ENCODE results near the gene KCNT1. TPM values are rescaled to one million over a fixed set of nuclear protein-coding genes. Genes with fewer than 3 reads are reported as not detected.
A peak's percentile ranks its signal among the peaks of the same experiment; 100 is the strongest.

The KCNT1 gene
- polyA plus RNA-seq, 6 donors from 2014 or later = not detected

GRCh38 chr9:135743021-135743420 lies 41.0 kb downstream of the KCNT1 start:
- H3K4me3 Mint-ChIP-seq = no peak overlapping the region
- peaks cover 0 to 32% (median 30%) of the 10 kb centered on the region in 3 donors for H3K27me3 Mint-ChIP-seq
- no peak overlapping the region for H3K27ac Mint-ChIP-seq
- H3K9me3 Mint-ChIP-seq = no peaks in the 10 kb centered on the region
- H3K4me1 Mint-ChIP-seq = no peaks in the 10 kb centered on the region
- no peak for ATAC-seq (ENCODE audit: low read depth in 2 of 2)
- no peaks in the 10 kb centered on the region for H3K36me3 Mint-ChIP-seq
- DNase-seq = no peak

- Mint-ChIP-seq H3K4me1 (no peaks in the 10 kb centered on the region), H3K27me3 (peaks cover 0 to 31% (median 23%) of the 10 kb centered on the region in 3 donors), H3K4me3 (no peak overlapping the region), H3K27ac (no peak overlapping the region), H3K36me3 (no peaks in the 10 kb centered on the region), H3K9me3 (no peaks in the 10 kb centered on the region)
- ATAC-seq (ENCODE audit: low read depth in 2 of 2) (no peak), DNase-seq (no peak)
These were observed 41.8 kb downstream of the KCNT1 start for GRCh38 chr9:135743546-135744332.

DNA sequence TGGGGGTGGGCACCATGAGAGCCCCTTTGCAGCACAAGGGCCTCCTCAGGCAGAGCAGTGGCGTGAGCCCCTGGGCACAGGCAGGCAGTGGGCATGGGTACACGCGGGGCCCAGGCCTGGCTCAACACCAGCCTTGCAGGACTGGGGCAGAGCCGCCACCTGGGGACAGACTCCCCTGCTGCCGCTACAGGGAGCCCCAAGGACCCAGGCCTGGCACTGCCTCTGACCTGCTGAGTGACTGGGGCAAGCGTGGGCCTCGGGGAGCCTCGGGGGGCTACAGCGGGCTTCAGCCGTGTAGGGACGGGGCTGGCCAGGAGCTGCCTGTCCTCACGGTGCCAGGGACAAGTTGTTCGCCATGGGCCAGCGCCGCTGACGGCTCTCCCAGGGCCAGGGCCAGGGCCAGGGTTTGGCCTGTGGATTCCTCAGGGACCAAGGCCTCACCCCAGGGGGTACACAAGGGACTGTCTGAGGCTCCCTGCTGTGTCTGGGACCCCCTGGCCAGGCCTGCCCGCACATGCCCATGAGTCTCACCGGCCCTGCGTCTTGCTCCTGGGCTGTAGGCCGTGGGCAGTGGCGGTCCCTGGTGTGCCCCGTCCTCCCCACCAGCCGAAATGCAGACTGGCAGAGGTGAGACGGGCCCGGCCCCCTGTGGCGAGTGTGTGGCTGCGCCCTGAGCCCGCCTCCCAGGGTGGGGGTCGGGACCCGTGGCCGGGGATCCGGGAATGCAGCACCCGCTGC lies 42.5 kb downstream of the KCNT1 start:
- H3K9me3 Mint-ChIP-seq = no peaks in the 10 kb centered on the region

GRCh38 chr9:135745189-135745588 lies 43.2 kb downstream of the KCNT1 start:
- no peaks in the 10 kb centered on the region for H3K4me1 Mint-ChIP-seq
- no peaks in the 10 kb centered on the region for H3K9me3 Mint-ChIP-seq
- no peaks in the 10 kb centered on the region for H3K36me3 Mint-ChIP-seq
- DNase-seq = no peak
- peaks cover 0 to 16% (median 9%) of the 10 kb centered on the region in 3 donors for H3K27me3 Mint-ChIP-seq
- H3K4me3 Mint-ChIP-seq = no peak overlapping the region
- H3K27ac Mint-ChIP-seq = no peak overlapping the region
- ATAC-seq (ENCODE audit: low read depth in 2 of 2) = no peak

More for the DNA sequence above, 42.5 kb downstream of the KCNT1 start:
- ATAC-seq (ENCODE audit: low read depth in 2 of 2) (no peak), DNase-seq (no peak)
- Mint-ChIP-seq H3K27me3 (peaks cover 0 to 23% (median 16%) of the 10 kb centered on the region in 3 donors), H3K4me3 (no peak overlapping the region), H3K36me3 (no peaks in the 10 kb centered on the region), H3K4me1 (no peaks in the 10 kb centered on the region), H3K27ac (no peak overlapping the region)

DNA sequence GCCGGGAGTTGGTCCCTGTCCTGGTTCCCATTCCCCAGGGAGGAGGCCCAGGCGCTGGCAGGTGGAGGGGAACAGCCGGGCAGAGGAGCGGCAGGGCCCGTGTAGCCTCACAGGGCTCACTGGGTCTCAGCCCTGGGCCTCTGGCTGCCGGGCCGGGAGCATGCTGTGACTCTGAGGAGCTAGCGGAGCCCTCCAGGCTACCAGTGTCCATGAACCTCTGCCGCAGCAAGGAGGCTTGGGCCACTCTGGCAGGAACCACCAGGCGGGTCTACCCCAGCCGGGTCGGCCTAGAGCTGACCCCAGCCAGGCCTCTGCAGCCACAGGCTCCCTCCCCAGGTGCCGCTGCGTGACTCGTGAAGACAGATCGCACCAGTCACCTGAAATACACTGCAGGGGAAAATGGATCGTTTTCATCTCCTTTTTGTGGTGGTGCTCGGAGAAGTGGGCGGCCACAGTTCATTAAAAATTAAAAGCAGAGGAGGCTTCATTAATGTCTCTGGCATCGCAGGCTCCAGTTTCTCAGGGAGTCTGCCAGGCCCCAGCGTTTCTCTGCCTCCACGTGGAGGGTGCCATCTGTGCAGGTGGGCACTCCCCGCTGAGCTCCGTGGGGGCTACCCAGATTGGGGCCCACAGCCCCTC lies 43.8 kb downstream of the KCNT1 start:
- ATAC-seq (ENCODE audit: low read depth in 2 of 2) (no peak), DNase-seq (no peak)
- Mint-ChIP-seq H3K36me3 (no peaks in the 10 kb centered on the region), H3K27me3 (peaks cover 0 to 16% (median 8%) of the 10 kb centered on the region in 3 donors), H3K4me3 (no peak overlapping the region), H3K9me3 (no peaks in the 10 kb centered on the region), H3K4me1 (no peaks in the 10 kb centered on the region), H3K27ac (no peak overlapping the region)

DNA sequence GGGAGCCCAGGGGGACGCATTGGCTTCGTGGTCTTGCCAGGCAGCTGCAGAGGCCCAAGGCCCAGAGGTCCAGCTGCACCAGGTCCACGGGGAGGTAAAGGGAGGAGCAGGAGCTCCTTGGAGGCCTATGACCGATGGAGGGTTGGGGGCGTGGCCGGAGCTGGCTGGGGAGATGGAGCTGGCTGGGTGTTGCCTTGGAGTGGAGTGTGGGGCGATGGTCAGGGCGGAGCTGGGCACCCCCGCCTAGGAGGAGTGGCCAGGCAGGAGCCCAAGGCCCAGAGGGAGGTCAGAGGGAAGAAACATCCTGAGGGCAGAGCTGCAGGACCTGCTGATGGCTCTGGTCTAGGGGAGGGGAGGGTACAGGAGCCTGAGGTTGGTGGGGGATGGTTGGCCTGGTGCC lies 44.6 kb downstream of the KCNT1 start:
- ATAC-seq (ENCODE audit: low read depth in 2 of 2) = no peak
- H3K9me3 Mint-ChIP-seq = no peaks in the 10 kb centered on the region
- peaks cover 0 to 16% (median 9%) of the 10 kb centered on the region in 3 donors for H3K27me3 Mint-ChIP-seq
- H3K36me3 Mint-ChIP-seq = no peaks in the 10 kb centered on the region
- no peak for DNase-seq
- peak overlapping the region in 1 of 6 donors; percentile 36 for H3K27ac Mint-ChIP-seq
- H3K4me3 Mint-ChIP-seq = no peak overlapping the region
- H3K4me1 Mint-ChIP-seq = no peaks in the 10 kb centered on the region

DNA sequence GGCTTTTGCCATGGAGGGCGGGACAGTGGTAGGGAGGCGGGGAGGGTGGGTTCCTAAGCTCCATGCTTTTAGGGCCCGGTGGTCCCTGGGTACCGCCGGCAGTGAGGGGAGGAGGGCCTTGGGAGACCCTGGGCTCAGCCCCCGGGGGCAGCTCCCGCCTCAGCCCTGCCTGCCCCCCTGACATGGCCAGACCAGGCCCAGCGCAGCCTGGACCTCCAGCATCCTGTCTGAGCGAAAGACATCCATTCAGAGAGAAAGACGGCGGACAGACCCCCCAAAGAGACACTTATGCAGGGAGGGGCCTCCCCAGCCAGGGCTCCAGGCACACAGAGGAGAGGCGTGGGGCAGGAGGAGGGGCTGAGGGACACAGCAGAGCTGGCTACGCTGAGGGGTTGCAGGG lies 45.3 kb downstream of the KCNT1 start:
- DNase-seq = no peak
- Mint-ChIP-seq H3K9me3 (no peaks in the 10 kb centered on the region), H3K4me1 (no peaks in the 10 kb centered on the region), H3K36me3 (no peaks in the 10 kb centered on the region), H3K27ac (no peak overlapping the region), H3K27me3 (peaks cover 0 to 14% (median 14%) of the 10 kb centered on the region in 3 donors), H3K4me3 (no peak overlapping the region)
- ATAC-seq (ENCODE audit: low read depth in 2 of 2) = no peak

DNA sequence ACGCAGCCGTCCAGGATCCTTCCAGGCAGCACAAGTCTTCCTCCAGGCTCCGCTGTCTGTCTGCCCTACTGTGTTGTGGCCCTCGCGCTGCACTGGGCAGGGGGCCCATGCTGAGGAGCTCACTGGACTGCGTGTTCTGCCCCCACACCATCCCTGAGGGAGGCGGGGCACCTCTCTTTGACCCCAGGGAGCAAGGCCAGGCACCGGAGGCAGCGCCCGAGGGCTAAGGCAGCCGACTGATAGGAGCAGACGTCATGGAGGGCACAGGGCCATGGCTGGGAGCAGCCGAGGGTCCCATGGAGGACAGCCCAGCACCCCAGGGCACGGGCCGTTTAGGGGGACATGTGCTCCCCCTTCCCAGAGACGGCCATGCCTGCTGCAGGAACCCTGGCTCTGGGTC lies 46.7 kb downstream of the KCNT1 start:
- H3K4me1 Mint-ChIP-seq = peaks cover 0 to 6% (median 0%) of the 10 kb centered on the region in 3 donors
- peaks cover 4 to 20% (median 17%) of the 10 kb centered on the region in 3 donors for H3K27me3 Mint-ChIP-seq
- no peak for DNase-seq
- H3K9me3 Mint-ChIP-seq = peaks cover 0 to 4% (median 0%) of the 10 kb centered on the region in 7 donors
- H3K27ac Mint-ChIP-seq = no peak overlapping the region
- H3K4me3 Mint-ChIP-seq = no peak overlapping the region
- no peaks in the 10 kb centered on the region for H3K36me3 Mint-ChIP-seq
- ATAC-seq (ENCODE audit: low read depth in 2 of 2) = no peak

DNA sequence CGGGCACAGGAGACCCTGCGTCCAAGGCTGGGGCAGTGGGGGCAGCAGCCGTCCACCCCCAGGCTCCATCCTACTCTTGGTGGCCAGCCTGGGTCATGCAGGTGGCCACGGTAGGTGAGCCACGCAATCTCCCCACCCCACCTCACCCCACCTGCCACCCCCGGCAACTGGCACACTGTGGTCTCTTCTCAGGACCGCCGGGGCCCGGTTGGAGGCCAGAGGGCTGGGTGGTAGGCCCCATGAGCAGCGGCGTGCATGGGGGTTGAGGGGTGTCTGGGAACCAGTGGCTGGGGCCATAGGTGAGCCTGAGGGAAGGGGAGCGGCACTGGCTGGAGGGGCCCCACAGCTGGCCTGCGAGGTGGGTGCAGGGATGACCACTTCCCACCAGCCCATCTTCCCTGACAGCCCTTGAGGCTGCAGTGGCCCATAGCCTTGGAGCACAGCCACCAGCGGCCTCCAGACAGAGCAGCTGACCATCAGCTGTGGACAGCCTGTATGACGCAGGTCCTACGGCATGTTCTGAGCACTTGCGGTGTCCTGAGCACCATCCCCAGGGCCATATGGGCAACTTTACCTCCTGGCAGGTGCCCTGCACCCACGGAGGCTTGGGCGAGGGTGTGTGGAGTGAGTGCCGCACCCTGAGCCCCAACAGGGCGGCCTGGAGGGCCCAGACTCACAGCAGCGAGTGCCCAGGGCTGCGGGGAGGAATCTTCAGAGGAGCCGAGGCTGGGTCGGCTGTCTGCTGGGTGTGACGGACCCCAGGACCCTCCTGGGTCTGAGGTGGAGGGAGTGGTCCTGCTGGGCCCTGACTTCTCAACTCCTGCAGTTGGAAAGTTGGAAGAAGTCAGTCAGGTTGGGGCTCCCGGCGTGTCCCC lies 47.4 kb downstream of the KCNT1 start:
- DNase-seq = no peak
- no peak overlapping the region for H3K4me3 Mint-ChIP-seq
- H3K27me3 Mint-ChIP-seq = peaks cover 4 to 20% (median 17%) of the 10 kb centered on the region in 3 donors
- H3K36me3 Mint-ChIP-seq = no peaks in the 10 kb centered on the region
- ATAC-seq (ENCODE audit: low read depth in 2 of 2) = no peak
- no peak overlapping the region for H3K27ac Mint-ChIP-seq
- H3K4me1 Mint-ChIP-seq = peaks cover 0 to 6% (median 0%) of the 10 kb centered on the region in 3 donors
- peaks cover 0 to 4% (median 0%) of the 10 kb centered on the region in 7 donors for H3K9me3 Mint-ChIP-seq

DNA sequence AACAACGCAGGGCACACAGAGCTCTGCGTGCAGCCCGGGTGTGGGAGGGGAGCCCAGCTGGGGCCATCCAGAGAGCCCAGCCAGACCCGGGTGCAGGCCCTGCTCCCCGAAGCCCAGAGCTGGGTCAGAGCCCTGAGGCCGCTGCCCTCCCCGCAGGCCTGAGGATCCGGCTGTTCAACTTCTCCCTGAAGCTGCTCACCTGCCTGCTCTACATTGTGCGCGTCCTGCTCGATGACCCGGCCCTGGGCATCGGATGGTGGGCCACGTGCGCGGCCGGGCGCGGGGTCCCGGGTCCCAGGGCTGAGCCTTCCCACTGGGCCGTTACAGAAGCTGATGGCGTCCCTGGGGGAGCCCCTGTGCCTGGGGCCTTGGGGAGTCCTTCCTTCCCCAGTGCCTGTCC lies 48.8 kb downstream of the KCNT1 start:
- DNase-seq (no peak), ATAC-seq (ENCODE audit: low read depth in 2 of 2) (no peak)
- Mint-ChIP-seq H3K27ac (no peak overlapping the region), H3K4me3 (no peak overlapping the region), H3K27me3 (peaks cover 4 to 20% (median 17%) of the 10 kb centered on the region in 3 donors), H3K36me3 (no peaks in the 10 kb centered on the region), H3K9me3 (peaks cover 0 to 7% (median 2%) of the 10 kb centered on the region in 7 donors), H3K4me1 (peaks cover 0 to 6% (median 0%) of the 10 kb centered on the region in 3 donors)

DNA sequence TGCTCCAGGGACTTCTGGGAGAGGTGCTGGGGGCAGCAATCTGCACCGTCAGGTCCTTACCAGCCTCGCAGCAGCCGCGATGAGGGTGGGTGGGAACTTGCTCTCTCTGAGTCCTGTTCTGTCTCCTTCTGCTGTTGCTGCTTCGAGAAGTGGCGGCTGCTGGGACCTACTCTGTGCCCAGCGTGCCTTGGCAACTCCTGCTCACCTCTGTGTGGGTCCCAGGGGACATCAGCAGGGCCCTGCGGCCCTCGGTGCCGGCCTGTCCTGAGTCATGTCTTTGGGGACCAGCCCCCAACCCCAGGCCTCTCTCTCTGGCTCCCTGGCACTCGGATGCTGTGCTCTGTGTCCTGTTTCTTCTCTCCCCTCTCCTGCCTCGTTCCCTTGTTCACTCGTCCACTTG lies 49.5 kb downstream of the KCNT1 start:
- ATAC-seq (ENCODE audit: low read depth in 2 of 2) (no peak), DNase-seq (no peak)

GRCh38 chr9:135752281-135753204 lies 50.6 kb downstream of the KCNT1 start:
- Mint-ChIP-seq H3K27ac (no peak overlapping the region), H3K9me3 (peaks cover 0 to 7% (median 2%) of the 10 kb centered on the region in 7 donors), H3K4me3 (peak overlapping the region in 1 of 8 donors; percentile 54), H3K4me1 (peaks cover 0 to 6% (median 0%) of the 10 kb centered on the region in 3 donors), H3K27me3 (peaks cover 4 to 12% (median 9%) of the 10 kb centered on the region in 3 donors), H3K36me3 (no peaks in the 10 kb centered on the region)
- ATAC-seq (ENCODE audit: low read depth in 2 of 2) (no peak), DNase-seq (no peak)

More for the DNA sequence above, 49.5 kb downstream of the KCNT1 start:
- H3K27ac Mint-ChIP-seq = no peak overlapping the region
- peaks cover 0 to 7% (median 2%) of the 10 kb centered on the region in 7 donors for H3K9me3 Mint-ChIP-seq
- H3K27me3 Mint-ChIP-seq = peaks cover 4 to 19% (median 16%) of the 10 kb centered on the region in 3 donors
- no peak overlapping the region for H3K4me3 Mint-ChIP-seq
- H3K4me1 Mint-ChIP-seq = peaks cover 0 to 6% (median 0%) of the 10 kb centered on the region in 3 donors
- no peaks in the 10 kb centered on the region for H3K36me3 Mint-ChIP-seq

All from naive B cell (primary cell).